Keratinocyte (primary cell): ENCODE measurements around the gene KDR. TPM values are rescaled to one million over a fixed set of nuclear protein-coding genes. Genes with fewer than 3 reads are reported as not detected.

Experiments used
- DNase-seq: peaks from one replicate; pipeline ENCODE4 v3.0.0-alpha.2; 2011; ENCODE audit warnings: low read depth, missing footprints, low spot score
- FAIRE-seq: peaks from 2 replicates; lab custom pipeline; 2011; peaks lifted over from hg19 to GRCh38; lab: Jason Lieb, UNC
- H2AFZ ChIP-seq: 2 replicates; pipeline ENCODE4 v1.6.0; 2012; ENCODE audit warnings: low read length, control low read depth, inconsistent platforms; ENCODE audit not compliant: control insufficient read depth
- H3K27ac ChIP-seq: 2 replicates; pipeline ENCODE4 v1.5.1; 2011; ENCODE audit warnings: low read length; ENCODE audit not compliant: control insufficient read depth, insufficient read depth
- H3K27me3 ChIP-seq: 3 replicates; pipeline ENCODE4 v1.6.0; 2011; ENCODE audit warnings: low read length; ENCODE audit not compliant: control insufficient read depth, insufficient read depth; ENCODE audit errors: extremely low read depth
- H3K36me3 ChIP-seq, 2 experiments: 2 replicates in 1 of 2; 3 replicates in 1 of 2; pipeline ENCODE4 v1.5.1; 2011; ENCODE audit warnings: low read length in 2 of 2, mild to moderate bottlenecking in 1 of 2; ENCODE audit not compliant: control insufficient read depth in 2 of 2, insufficient read depth in 2 of 2; ENCODE audit errors: extremely low read depth in 1 of 2
- H3K4me1 ChIP-seq: 3 replicates; pipeline ENCODE4 v1.5.1; 2011; ENCODE audit warnings: low read length; ENCODE audit not compliant: control insufficient read depth, insufficient read depth; ENCODE audit errors: extremely low read depth
- H3K4me2 ChIP-seq: 3 replicates; pipeline ENCODE4 v1.6.0; 2011; ENCODE audit warnings: low read depth, low read length; ENCODE audit not compliant: control insufficient read depth, insufficient read depth; ENCODE audit errors: extremely low read depth
- H3K4me3 ChIP-seq, 3 experiments: fragments of 200-600 bp in 1 of 3; sonication (generic) in 1 of 3; 2 replicates in 2 of 3; 3 replicates in 1 of 3; pipeline ENCODE4 v1.5.1; 2011 to 2016; ENCODE audit warnings: low read length in 3 of 3, mild to moderate bottlenecking in 3 of 3, control low read depth in 2 of 3, inconsistent platforms in 1 of 3, low read depth in 1 of 3, mixed read lengths in 1 of 3, mixed run types in 1 of 3, moderate library complexity in 1 of 3; ENCODE audit not compliant: control insufficient read depth in 2 of 3, insufficient read depth in 2 of 3; ENCODE audit errors: extremely low read depth in 1 of 3
- H3K79me2 ChIP-seq: 2 replicates; pipeline ENCODE4 v1.6.0; 2012; ENCODE audit warnings: low read length; ENCODE audit not compliant: control insufficient read depth, insufficient read depth
- H3K9ac ChIP-seq: 3 replicates; pipeline ENCODE4 v1.6.0; 2011; ENCODE audit warnings: low read length; ENCODE audit not compliant: control insufficient read depth, insufficient read depth; ENCODE audit errors: extremely low read depth
- H3K9me1 ChIP-seq: 3 replicates; pipeline ENCODE4 v1.6.0; 2011; ENCODE audit warnings: low read length; ENCODE audit not compliant: control insufficient read depth, insufficient read depth; ENCODE audit errors: extremely low read depth
- H3K9me3 ChIP-seq: 2 replicates; pipeline ENCODE4 v1.5.1; 2012; ENCODE audit warnings: low read depth, low read length; ENCODE audit not compliant: control insufficient read depth
- H4K20me1 ChIP-seq: 3 replicates; pipeline ENCODE4 v1.6.0; 2011; ENCODE audit warnings: low read length; ENCODE audit not compliant: control insufficient read depth, insufficient read depth; ENCODE audit errors: extremely low read depth
- CTCF ChIP-seq, 3 experiments: IDR thresholded peaks in 1 of 3; conservative IDR thresholded peaks in 1 of 3; optimal IDR thresholded peaks in 1 of 3; 2 replicates in 2 of 3; 3 replicates in 1 of 3; pipeline versions ENCODE3 to v1.5.1; 2011; ENCODE audit warnings: low read length in 3 of 3, mild to moderate bottlenecking in 3 of 3, moderate library complexity in 2 of 3, control low read depth in 1 of 3, inconsistent platforms in 1 of 3; ENCODE audit not compliant: insufficient read depth in 2 of 3; ENCODE audit errors: extremely low read depth in 1 of 3
- EZH2 ChIP-seq: IDR thresholded peaks from one replicate; pipeline ENCODE4 v1.6.1; 2012; ENCODE audit warnings: inconsistent platforms, mild to moderate bottlenecking, low read length, moderate library complexity
- dilution Hi-C: fragments of 300-500 bp; cut with MboI; formaldehyde crosslinking; loops from one replicate; pipeline ENCODE4 v1.7.0; 2020; ENCODE audit warnings: low sequenced_read_pairs; ENCODE audit not compliant: extremely low pct_ligation_motif_present
- polyA plus RNA-seq, 5 experiments: library from polyadenylated mRNA; depleted of rRNA in 3 of 5; stranded (reverse) in 3 of 5; stranded (forward) in 1 of 5; unstranded in 1 of 5; fragments of >200 nt; gene quantifications; 1 replicate in 1 of 5; 2 replicates in 3 of 5; 3 replicates in 1 of 5; pipeline versions ENCODE4 v1.2.1 to v1.2.3, GENCODE V29; 2011 to 2012; ENCODE audit warnings: missing spikeins in 2 of 5, low read depth in 1 of 5, low replicate concordance in 1 of 5

KDR gene
- polyA plus RNA-seq, 1 donor (not counting 4 experiments of a cell fraction or from before 2014, with no cell fraction given), result not detected

GRCh38 chr4:55075823-55076716, 49.3 kb downstream of the KDR start:
- Histone ChIP-seq H3K4me2 (no peak overlapping the region), H3K79me2 (no peaks in the 10 kb centered on the region), H3K9me3 (no peaks in the 10 kb centered on the region), H3K9me1 (no peaks in the 10 kb centered on the region), H3K4me1 (no peaks in the 10 kb centered on the region), H3K4me3 (no peak overlapping the region), H3K27me3 (peaks cover 7% of the 10 kb centered on the region), H3K27ac (no peak overlapping the region), H3K36me3 (no peaks in the 10 kb centered on the region), H3K9ac (no peak overlapping the region), H4K20me1 (no peaks in the 10 kb centered on the region), H2AFZ (no peak overlapping the region)
- FAIRE-seq (no peak), DNase-seq (no peak)
- dilution Hi-C loops, result no loop called here
- TF ChIP-seq EZH2, result no peak
- TF ChIP-seq CTCF (optimal IDR thresholded peaks at IDR 0.05 in 1 of 3, IDR thresholded peaks at IDR 0.05 in 1 of 3, conservative IDR thresholded peaks at IDR 0.05 in 1 of 3; ENCODE audit: extremely low read depth in 1 of 3, insufficient read depth in 2 of 3, low read length in 3 of 3), result no peak

- no peaks in the 10 kb centered on the region for H3K4me1 ChIP-seq
- no peak for TF ChIP-seq CTCF (optimal IDR thresholded peaks at IDR 0.05 in 1 of 3, IDR thresholded peaks at IDR 0.05 in 1 of 3, conservative IDR thresholded peaks at IDR 0.05 in 1 of 3; ENCODE audit: extremely low read depth in 1 of 3, insufficient read depth in 2 of 3, low read length in 3 of 3)
- no peak for TF ChIP-seq EZH2
- no peaks in the 10 kb centered on the region for H3K9me3 ChIP-seq
- FAIRE-seq (no peak), DNase-seq (no peak)
- dilution Hi-C loops, result no loop called here
- H3K4me2 ChIP-seq, result no peak overlapping the region
- H3K4me3 ChIP-seq, result no peak overlapping the region
- no peaks in the 10 kb centered on the region for H3K79me2 ChIP-seq
- H3K27me3 ChIP-seq, result peaks cover 7% of the 10 kb centered on the region
- H2AFZ ChIP-seq, result no peak overlapping the region
- no peak overlapping the region for H3K27ac ChIP-seq
- H4K20me1 ChIP-seq, result no peaks in the 10 kb centered on the region
- H3K36me3 ChIP-seq, result no peaks in the 10 kb centered on the region
- no peaks in the 10 kb centered on the region for H3K9me1 ChIP-seq
- no peak overlapping the region for H3K9ac ChIP-seq
Measured at GRCh38 chr4:55075376-55075775, 50.0 kb downstream of the KDR start.
